ENCODE measurements around the gene PIGR.
A peak's percentile ranks its signal among the peaks of the same experiment; 100 is the strongest.

The PIGR gene

GRCh38 chr1:206946261-206946660 lies at the start of gene PIGR:
PIGR (minus strand) TSS chr1:206946466; CDS start chr1:206940531, 5,935 bp downstream.
- no peak for DNase-seq (ENCODE audit: low read depth)

- DNase-seq (ENCODE audit: low read depth), result no peak
Measured at GRCh38 chr1:206992790-206993189, 46.5 kb upstream of the PIGR start.

GRCh38 chr1:206987873-206988272 lies 41.6 kb upstream of the PIGR start:
- DNase-seq (ENCODE audit: low read depth), result no peak

GRCh38 chr1:206986885-206987284 lies 40.6 kb upstream of the PIGR start:
- no peak for DNase-seq (ENCODE audit: low read depth)

- no peak for DNase-seq (ENCODE audit: low read depth)
Measured at GRCh38 chr1:206986402-206986801, 40.1 kb upstream of the PIGR start.

GRCh38 chr1:206985162-206985749 lies 39.0 kb upstream of the PIGR start:
- no peak for DNase-seq (ENCODE audit: low read depth)

GRCh38 chr1:206982216-206982615 lies 36.0 kb upstream of the PIGR start:
- DNase-seq (ENCODE audit: low read depth), result no peak

GRCh38 chr1:206979379-206980043 lies 33.2 kb upstream of the PIGR start:
- DNase-seq (ENCODE audit: low read depth), result peak; percentile 3

- no peak for DNase-seq (ENCODE audit: low read depth)
Measured at GRCh38 chr1:206978259-206978658, 32.0 kb upstream of the PIGR start.

- no peak for DNase-seq (ENCODE audit: low read depth)
Measured at GRCh38 chr1:206975306-206975705, 29.0 kb upstream of the PIGR start.

- no peak for DNase-seq (ENCODE audit: low read depth)
Measured at GRCh38 chr1:206974140-206974539, 27.9 kb upstream of the PIGR start.

- no peak for DNase-seq (ENCODE audit: low read depth)
Measured at GRCh38 chr1:206972728-206973127, 26.5 kb upstream of the PIGR start.

- no peak for DNase-seq (ENCODE audit: low read depth)
Measured at GRCh38 chr1:206971029-206971655, 24.9 kb upstream of the PIGR start.

GRCh38 chr1:206970446-206970845 lies 24.2 kb upstream of the PIGR start, which contains the start of gene FCAMR:
FCAMR (minus strand) TSS chr1:206970460; CDS start chr1:206970125, 335 bp downstream.
- no peak for DNase-seq (ENCODE audit: low read depth)

- no peak for DNase-seq (ENCODE audit: low read depth)
Measured at GRCh38 chr1:206969090-206969489, 22.8 kb upstream of the PIGR start.

GRCh38 chr1:206967096-206967849 lies 21.0 kb upstream of the PIGR start:
- DNase-seq (ENCODE audit: low read depth), result no peak

- DNase-seq (ENCODE audit: low read depth), result no peak
Measured at GRCh38 chr1:206965781-206966180, 19.5 kb upstream of the PIGR start.

GRCh38 chr1:206963740-206964139 lies 17.5 kb upstream of the PIGR start:
- DNase-seq (ENCODE audit: low read depth), result no peak

GRCh38 chr1:206963119-206963712 lies 16.9 kb upstream of the PIGR start:
- no peak for DNase-seq (ENCODE audit: low read depth)

GRCh38 chr1:206962272-206962671 lies 16.0 kb upstream of the PIGR start:
- DNase-seq (ENCODE audit: low read depth), result no peak

- DNase-seq (ENCODE audit: low read depth), result no peak
Measured at GRCh38 chr1:206961668-206962067, 15.4 kb upstream of the PIGR start.

- DNase-seq (ENCODE audit: low read depth), result no peak
Measured at GRCh38 chr1:206960676-206961386, 14.6 kb upstream of the PIGR start.

Measured in HS-5 (cell line).